ENCODE results near the gene PCBP3. TPM values are rescaled to one million over a fixed set of nuclear protein-coding genes. Genes with fewer than 3 reads are reported as not detected.

PCBP3 gene
- total and polyA plus RNA-seq, 2 of the 13 experiments (the other 11 are each of a cell fraction or from before 2014, with no cell fraction given) = not detected

DNA sequence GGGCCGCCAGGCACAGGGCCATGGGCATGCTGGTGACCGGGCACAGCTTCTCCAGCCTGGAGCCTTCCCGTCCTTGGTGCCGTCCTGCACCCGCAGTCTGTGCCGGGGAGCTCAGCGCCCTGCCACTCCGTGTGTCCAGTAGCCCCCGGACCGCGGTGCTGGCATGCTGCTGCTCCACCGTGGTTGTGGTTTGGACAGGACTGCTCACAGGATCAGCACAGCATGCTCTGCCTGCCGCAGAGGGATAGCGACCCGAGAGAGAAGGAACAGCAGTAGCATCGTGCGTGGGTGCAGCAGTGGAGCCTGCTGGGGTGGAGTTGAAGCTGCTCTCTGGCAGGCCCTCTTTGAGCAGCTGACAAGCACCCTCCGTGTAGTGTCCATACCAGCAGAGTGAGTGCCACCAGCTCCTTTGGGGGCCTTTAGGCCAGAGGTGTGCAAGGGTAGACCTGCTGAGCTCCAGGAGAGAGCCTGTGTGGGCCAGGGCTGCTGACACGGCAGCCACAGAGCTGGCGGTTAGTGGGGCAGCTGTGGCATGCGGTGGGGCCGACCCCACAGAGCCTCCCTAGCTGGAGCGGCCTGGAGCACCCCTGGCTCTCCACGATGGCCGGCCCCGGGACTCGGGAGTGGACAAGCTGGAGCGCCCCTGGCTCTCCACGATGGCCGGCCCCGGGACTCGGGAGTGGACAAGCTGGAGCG, 6.4 kb upstream of the PCBP3 start:
- H3K4me1 ChIP-seq (ENCODE audit: insufficient read depth, low read length) = no peaks in the 10 kb centered on the region
- no peaks in the 10 kb centered on the region for H3K36me3 ChIP-seq (replicated peaks in 1 of 2; ENCODE audit: control insufficient read depth in 1 of 2, insufficient read depth in 2 of 2, low read length in 2 of 2)
- H3K9ac ChIP-seq (ENCODE audit: insufficient read depth, low read depth, low read length) = no peak overlapping the region
- H2AFZ ChIP-seq (ENCODE audit: low read length) = no peak overlapping the region
- FAIRE-seq (no peak), DNase-seq (ENCODE audit: low spot score) (no peak), ATAC-seq (no peak; the same call in 2 of the 3 replicates)
- intact Hi-C loops (cut with micrococcal nuclease; ENCODE audit: unreplicated experiment) (no loop called here), in situ Hi-C loops (cut with HindIII; ENCODE audit: extremely low pct_ligation_motif_present, low pct_unique_long_range_greater_than_20kb) (no loop called here)
- peaks cover 0 to 2% of the 10 kb centered on the region in 2 experiments; a peak in 3 of 5 replicates for H3K27me3 ChIP-seq (ENCODE audit: control insufficient read depth in 1 of 2, insufficient read depth in 2 of 2, low read length in 2 of 2)
- BruUV-seq (replicated peaks) = no TSS peak
- H4K20me1 ChIP-seq (ENCODE audit: insufficient read depth, low read length) = no peaks in the 10 kb centered on the region
- no peak overlapping the region for H3K4me2 ChIP-seq (ENCODE audit: low read depth, low read length)
- H3K4me3 ChIP-seq (replicated peaks in 1 of 3; ENCODE audit: insufficient read depth in 1 of 3, low read depth in 2 of 3, low read length in 3 of 3) = no peak overlapping the region
- no peaks in the 10 kb centered on the region for H3K79me2 ChIP-seq (ENCODE audit: insufficient read depth, low read length)
- POLR2A ChIA-PET = no interaction called here
- 64% methylated on average over 12 of the region's 33 CpGs for WGBS (ENCODE audit: low lambda C conversion rate)
- TF ChIP-seq DNMT1 (CRISPR knock-in tag; IDR thresholded peaks at IDR 0.05) (0 out of 2 replicates have a peak, but pooled peaks have one; percentile 1), ZNF329 (CRISPR knock-in tag; IDR thresholded peaks at IDR 0.05; ENCODE audit: low read depth) (no peak)
- no peak overlapping the region for H3K27ac ChIP-seq (ENCODE audit: extremely low read length, insufficient read depth, low read length)
- CTCF ChIA-PET (ENCODE audit: low intra/inter-chr PET ratio, low total read pairs) = no interaction called here
- H3K9me3 ChIP-seq (ENCODE audit: low read length) = 0 out of 2 replicates have a peak, but pooled peaks cover 6% of the 10 kb centered on the region

DNA sequence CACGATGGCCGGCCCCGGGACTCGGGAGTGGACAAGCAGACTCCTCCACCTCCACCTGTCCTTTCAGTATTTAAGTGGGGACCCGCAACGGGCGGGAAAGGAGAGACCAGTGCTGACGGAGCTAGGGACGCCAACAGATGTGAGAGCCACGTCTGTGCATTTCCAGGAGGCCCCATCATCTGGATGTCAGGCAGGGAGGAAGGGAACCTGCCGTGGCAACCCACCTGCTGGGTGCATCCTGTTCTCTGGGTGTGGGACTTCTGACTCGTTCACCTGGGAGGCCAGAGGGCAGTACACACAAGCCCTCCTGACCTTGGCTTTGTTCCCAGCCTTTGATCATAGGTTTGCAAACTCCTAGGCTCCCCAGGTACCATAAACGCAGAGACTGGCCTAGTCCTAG, 5.6 kb upstream of the PCBP3 start:
- H3K36me3 ChIP-seq (replicated peaks in 1 of 2; ENCODE audit: control insufficient read depth in 1 of 2, insufficient read depth in 2 of 2, low read length in 2 of 2) = no peaks in the 10 kb centered on the region
- no peak for ATAC-seq
- H3K27me3 ChIP-seq (ENCODE audit: control insufficient read depth in 1 of 2, insufficient read depth in 2 of 2, low read length in 2 of 2) = peaks cover 0 to 2% of the 10 kb centered on the region in 2 experiments; a peak in 3 of 5 replicates
- H3K4me3 ChIP-seq (replicated peaks in 1 of 3; ENCODE audit: insufficient read depth in 1 of 3, low read depth in 2 of 3, low read length in 3 of 3) = no peak overlapping the region
- no peaks in the 10 kb centered on the region for H3K79me2 ChIP-seq (ENCODE audit: insufficient read depth, low read length)
- no peaks in the 10 kb centered on the region for H3K4me1 ChIP-seq (ENCODE audit: insufficient read depth, low read length)
- no peaks in the 10 kb centered on the region for H4K20me1 ChIP-seq (ENCODE audit: insufficient read depth, low read length)
- 0 out of 2 replicates have a peak, but pooled peaks cover 6% of the 10 kb centered on the region for H3K9me3 ChIP-seq (ENCODE audit: low read length)
- FAIRE-seq = no peak
- peak; percentile 28 for DNase-seq (ENCODE audit: low spot score)
- H3K27ac ChIP-seq (ENCODE audit: extremely low read length, insufficient read depth, low read length) = no peak overlapping the region
- no peak overlapping the region for H3K4me2 ChIP-seq (ENCODE audit: low read depth, low read length)
- intact Hi-C loops (cut with micrococcal nuclease; ENCODE audit: unreplicated experiment) = no loop called here
- no TSS peak for BruUV-seq (replicated peaks)
- H2AFZ ChIP-seq (ENCODE audit: low read length) = no peak overlapping the region
- CTCF ChIA-PET (ENCODE audit: low intra/inter-chr PET ratio, low total read pairs) = no interaction called here
- WGBS (ENCODE audit: low lambda C conversion rate) = 0% methylated on average over 1 of the region's 13 CpGs
- POLR2A ChIA-PET = no interaction called here
- in situ Hi-C loops (cut with HindIII; ENCODE audit: extremely low pct_ligation_motif_present, low pct_unique_long_range_greater_than_20kb) = no loop called here
- H3K9ac ChIP-seq (ENCODE audit: insufficient read depth, low read depth, low read length) = no peak overlapping the region
- TF ChIP-seq, protein P1, sequence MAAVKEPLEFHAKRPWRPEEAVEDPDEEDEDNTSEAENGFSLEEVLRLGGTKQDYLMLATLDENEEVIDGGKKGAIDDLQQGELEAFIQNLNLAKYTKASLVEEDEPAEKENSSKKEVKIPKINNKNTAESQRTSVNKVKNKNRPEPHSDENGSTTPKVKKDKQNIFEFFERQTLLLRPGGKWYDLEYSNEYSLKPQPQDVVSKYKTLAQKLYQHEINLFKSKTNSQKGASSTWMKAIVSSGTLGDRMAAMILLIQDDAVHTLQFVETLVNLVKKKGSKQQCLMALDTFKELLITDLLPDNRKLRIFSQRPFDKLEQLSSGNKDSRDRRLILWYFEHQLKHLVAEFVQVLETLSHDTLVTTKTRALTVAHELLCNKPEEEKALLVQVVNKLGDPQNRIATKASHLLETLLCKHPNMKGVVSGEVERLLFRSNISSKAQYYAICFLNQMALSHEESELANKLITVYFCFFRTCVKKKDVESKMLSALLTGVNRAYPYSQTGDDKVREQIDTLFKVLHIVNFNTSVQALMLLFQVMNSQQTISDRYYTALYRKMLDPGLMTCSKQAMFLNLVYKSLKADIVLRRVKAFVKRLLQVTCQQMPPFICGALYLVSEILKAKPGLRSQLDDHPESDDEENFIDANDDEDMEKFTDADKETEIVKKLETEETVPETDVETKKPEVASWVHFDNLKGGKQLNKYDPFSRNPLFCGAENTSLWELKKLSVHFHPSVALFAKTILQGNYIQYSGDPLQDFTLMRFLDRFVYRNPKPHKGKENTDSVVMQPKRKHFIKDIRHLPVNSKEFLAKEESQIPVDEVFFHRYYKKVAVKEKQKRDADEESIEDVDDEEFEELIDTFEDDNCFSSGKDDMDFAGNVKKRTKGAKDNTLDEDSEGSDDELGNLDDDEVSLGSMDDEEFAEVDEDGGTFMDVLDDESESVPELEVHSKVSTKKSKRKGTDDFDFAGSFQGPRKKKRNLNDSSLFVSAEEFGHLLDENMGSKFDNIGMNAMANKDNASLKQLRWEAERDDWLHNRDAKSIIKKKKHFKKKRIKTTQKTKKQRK (IDR thresholded peaks at IDR 0.05; ENCODE audit: low read length) = no peak
- no peak for TF ChIP-seq ZC3H4 (CRISPR knock-in tag; IDR thresholded peaks at IDR 0.05; ENCODE audit: borderline replicate concordance)
- no peak for TF ChIP-seq KLF6 (CRISPR knock-in tag; IDR thresholded peaks at IDR 0.05)
- no peak for TF ChIP-seq ZNF891 (CRISPR knock-in tag; IDR thresholded peaks at IDR 0.05)
- no peak for TF ChIP-seq ZFP82 (CRISPR knock-in tag; IDR thresholded peaks at IDR 0.05; ENCODE audit: borderline replicate concordance)
- TF ChIP-seq SMAD3 (CRISPR knock-in tag; IDR thresholded peaks at IDR 0.05) = no peak
- no peak for TF ChIP-seq ZNF20 (CRISPR knock-in tag; IDR thresholded peaks at IDR 0.05)
- TF ChIP-seq ZMYM3 (CRISPR knock-in tag; IDR thresholded peaks at IDR 0.05) = no peak
- TF ChIP-seq FIP1L1 (IDR thresholded peaks at IDR 0.05; ENCODE audit: borderline replicate concordance, insufficient read depth, low read depth, low read length) = no peak

All from HepG2 (cell line).